GM18511 (cell line): ENCODE results near the gene NUP98.
"Not testable (repeated sequence)": the region's sequence is repeated elsewhere in the genome, so short reads cannot be mapped to it uniquely, and the experiment has no call there.

Source experiments
- ATAC-seq: cut with Tn5 transposase; IDR thresholded peaks from one replicate; pipeline ENCODE4 v1.9.1; 2021; ENCODE audit warnings: mild to moderate bottlenecking, moderate library complexity; ENCODE audit not compliant: unreplicated experiment

The NUP98 gene

DNA sequence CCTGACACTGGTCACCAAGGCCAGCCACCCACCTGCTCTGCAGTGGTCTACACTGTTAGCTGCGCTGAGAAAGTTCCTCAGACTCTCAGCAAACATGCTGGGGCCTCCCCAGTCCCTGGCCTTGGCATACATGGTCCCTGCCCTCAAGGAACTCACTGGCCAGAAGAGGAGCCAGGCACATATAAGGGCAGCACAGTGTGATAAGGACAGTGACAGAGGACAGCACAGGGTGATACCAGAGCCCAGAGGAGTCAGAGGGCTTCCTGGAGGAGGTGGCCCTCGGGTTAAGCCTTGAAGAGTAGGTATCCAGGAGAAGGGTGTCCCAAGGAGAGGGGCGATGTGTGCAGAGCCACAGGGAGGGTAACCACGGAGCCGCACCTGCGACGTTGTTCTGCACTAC lies 151.8 kb downstream of the NUP98 start:
- ATAC-seq, result no peak

GRCh38 chr11:3644817-3645235 lies 152.5 kb downstream of the NUP98 start, which contains the start of gene ART1:
TSS of gene ART1 (plus strand) at chr11:3645128. CDS start at chr11:3659214, 14,086 bp downstream.
- no peak for ATAC-seq

DNA sequence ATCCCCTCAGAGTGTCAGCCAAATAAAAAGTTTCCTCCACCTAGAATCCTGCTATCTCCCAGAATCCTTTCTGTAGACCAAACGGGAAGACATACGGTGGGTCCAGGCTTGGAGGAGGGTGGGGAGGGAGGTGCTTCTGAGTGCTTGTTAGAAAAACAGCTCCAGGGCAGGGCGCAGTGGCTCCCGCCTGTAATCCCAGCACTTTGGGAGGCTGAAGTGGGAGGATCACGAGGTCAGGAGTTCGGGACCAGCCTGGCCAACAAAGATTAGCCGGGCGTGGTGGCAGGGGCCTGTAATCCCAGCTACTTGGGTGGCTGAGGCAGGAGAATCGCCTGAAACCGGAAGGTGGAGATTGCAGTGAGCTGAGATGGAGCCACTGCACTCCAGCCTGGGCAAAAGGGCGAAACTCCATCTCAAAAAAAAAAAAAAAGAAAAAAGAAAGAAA lies 154.2 kb downstream of the NUP98 start:
- ATAC-seq, result not testable (repeated sequence)

- no peak for ATAC-seq
These were observed 155.0 kb downstream of the NUP98 start for GRCh38 chr11:3642071-3642951.

- no peak for ATAC-seq
These were observed 155.7 kb downstream of the NUP98 start, which contains the start of gene ART5 for GRCh38 chr11:3641701-3642070. TSS of gene ART5 (minus strand) at chr11:3641992. CDS start at chr11:3641862, 130 bp downstream.

DNA sequence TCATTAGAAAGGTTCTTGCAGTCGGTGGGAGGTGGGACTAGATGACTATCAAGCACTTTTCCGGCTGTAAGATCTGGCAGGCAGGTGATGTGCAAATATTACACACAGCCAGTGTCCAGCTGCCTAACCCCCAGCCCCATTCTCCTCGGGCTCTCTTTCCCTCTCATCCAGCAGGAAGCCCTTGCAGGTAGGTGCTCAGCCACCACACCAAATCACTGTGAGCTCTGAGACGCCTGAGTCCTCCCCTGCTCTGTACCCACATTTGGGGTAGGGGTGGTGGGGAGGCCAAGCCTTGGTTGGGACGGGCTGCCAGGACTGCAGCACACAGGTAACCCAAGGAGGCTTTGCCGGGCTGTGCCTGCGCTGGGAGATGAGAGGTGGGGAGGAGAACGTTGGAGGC lies 156.2 kb downstream of the NUP98 start:
- no peak for ATAC-seq

DNA sequence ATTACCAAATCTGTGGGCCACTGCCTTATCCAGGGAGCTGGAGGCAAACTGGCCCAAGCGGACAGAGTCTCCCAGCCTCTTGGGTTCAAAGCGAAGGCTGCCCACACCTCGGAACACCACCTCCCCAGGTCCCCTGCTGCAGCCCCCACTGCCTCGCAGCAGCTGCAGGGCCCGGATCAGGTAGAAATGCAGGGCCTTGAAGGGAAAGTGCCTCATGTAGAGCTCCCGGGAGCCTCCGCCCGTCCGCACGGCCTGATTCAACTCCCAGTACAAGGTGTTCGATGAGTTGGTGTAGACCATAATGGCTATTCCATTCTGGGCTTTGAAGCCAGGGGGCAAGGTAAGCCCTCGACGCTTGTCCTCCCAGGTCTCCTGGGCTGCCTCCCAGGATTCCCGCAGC lies 157.5 kb downstream of the NUP98 start:
- ATAC-seq, result no peak

- no peak for ATAC-seq
These were observed 158.8 kb downstream of the NUP98 start for GRCh38 chr11:3638513-3638912.

DNA sequence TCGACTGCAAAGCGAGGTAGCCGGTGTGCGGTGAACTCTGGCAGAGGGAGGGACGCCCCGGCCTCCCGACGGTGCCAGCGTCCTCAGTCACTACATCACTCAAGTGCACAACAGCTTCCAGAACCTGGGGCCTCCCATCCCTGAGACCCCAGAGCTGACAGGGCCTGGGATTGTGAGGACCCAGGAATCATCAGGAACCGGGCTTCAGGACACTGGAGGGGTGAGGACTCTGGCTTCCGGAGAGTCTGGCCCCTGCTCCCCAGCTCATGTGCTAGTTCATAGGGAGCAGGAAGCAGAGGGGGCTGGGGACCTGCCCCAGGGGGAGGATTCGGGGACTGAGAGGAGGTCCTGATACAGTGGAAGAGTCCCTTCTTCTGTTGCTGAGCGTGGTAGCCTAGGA lies 160.2 kb downstream of the NUP98 start:
- ATAC-seq, result no peak

DNA sequence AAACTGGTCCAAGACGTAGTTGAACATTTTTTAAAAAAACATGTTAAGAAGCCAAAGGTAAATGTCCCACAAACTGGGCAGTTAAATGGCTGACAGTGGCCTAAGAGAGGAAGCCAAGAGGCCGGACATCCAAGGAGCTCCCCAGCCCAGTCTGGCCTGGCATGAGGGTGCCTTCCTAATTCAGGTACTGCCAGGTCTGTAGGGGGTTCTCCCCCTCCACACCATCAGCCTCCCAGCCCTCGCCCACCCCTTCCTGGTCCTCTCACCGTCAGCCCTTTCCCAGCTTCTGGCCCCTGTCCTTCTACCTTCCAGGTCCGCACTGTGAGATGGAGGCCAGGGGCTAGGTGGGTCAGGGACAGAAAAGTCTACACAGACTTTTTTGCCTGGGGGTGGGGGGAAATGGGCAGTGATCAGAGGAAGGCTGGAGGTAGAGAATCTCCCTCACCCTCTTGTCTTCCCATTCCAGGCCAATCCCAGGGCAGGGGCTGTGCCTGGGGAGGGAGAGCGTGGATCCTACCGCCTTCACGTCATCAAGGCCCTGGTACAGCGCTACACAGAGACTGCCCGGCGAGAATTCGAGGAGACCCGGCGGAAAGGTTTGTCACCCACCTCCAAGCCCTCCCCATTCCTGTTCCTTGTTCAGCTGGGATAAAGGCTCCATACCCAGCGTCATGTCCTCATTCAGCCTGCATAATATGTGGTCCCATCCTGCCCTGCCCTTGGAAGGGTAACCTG lies 161.5 kb downstream of the NUP98 start:
- no peak for ATAC-seq

DNA sequence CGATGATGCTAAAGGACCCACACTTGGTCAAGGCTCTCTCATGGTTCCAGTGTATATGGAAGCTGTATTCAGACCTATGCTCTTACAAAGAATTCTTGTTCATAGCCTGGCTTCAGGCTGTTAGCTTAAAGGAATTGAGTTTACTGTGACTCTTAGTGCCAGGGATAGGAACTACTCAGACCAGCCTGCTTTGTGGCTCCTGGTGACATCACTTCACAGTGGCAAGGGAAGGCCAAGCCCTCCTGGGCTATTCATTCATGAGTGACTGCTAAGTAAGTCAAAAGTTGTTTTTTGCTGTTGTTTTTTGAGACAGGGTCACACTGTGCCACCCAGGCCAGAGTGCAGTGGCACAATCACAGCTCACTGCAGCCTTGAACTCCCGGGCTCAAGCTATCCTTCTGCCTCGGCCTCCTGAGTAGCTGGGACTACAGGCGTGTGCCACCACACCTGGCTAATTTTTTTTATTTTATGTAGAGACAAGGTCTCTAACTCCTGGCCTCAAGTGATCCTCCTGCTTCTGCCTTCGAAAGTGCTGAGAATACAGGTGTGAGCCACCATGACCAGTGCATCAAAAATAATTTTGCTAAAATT lies 165.2 kb downstream of the NUP98 start:
- no peak for ATAC-seq

GRCh38 chr11:3631331-3631730 lies 166.0 kb downstream of the NUP98 start:
- no peak for ATAC-seq

DNA sequence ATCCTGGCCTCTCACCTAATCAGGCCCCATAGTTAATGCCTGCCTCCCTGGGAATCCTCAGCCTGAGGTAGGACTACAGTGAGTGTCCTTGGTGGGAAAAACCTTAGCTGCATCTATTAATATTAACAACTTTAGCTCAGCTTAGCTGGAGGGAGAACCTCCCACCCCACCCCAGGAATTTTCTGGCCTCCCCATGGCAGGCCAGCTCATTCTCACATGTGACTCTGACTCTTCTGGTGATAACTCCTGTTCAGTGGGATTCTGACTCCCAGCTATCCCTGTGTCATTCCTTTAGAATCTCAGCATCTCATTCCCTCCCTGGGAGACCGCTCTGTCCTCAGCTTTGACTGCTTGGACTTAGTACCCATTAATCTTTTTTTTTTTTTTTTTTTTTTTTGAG lies 170.1 kb downstream of the NUP98 start:
- ATAC-seq, result no peak

- no peak for ATAC-seq
These were observed 170.9 kb downstream of the NUP98 start for GRCh38 chr11:3626250-3626960.
